PC-3 (cell line): ENCODE results near the gene TMEM233. TPM values are rescaled to one million over a fixed set of nuclear protein-coding genes. Genes with fewer than 3 reads are reported as not detected.
A peak's percentile ranks its signal among the peaks of the same experiment; 100 is the strongest.

ENCODE experiments used
- ATAC-seq: fragments of 200-7000 bp; cut with Tn5 transposase; 2 replicates; pipeline ENCODE4 v1.9.1; 2020; ENCODE audit warnings: mild to moderate bottlenecking, moderate library complexity
- BruUV-seq: library from RNA; stranded (reverse); fragments of 400-500 nt; replicated peaks from 2 replicates; lab custom pipeline; 2021; lab: Mats Ljungman, UMichigan
- CTCF ChIA-PET: fragments of 300-600 bp; sonication (Branson Sonifier 250); formaldehyde crosslinking; loops from one replicate; lab custom pipeline; 2022; ENCODE audit warnings: antibody characterized with exemption; lab: Charles Lee
- POLR2A ChIA-PET: fragments of 300-600 bp; sonication (Branson Sonifier 250); formaldehyde crosslinking; loops from one replicate; lab custom pipeline; 2022; ENCODE audit warnings: antibody characterized with exemption; ENCODE audit not compliant: unreplicated experiment; lab: Charles Lee
- DNase-seq: peaks from one replicate; pipeline ENCODE4 v3.0.0-alpha.2; 2015
- H2AFZ ChIP-seq: fragments of 300-600 bp; sonication (generic); 2 replicates; pipeline ENCODE4 v1.6.0; 2016; ENCODE audit warnings: antibody characterized with exemption, low read length
- H3F3A ChIP-seq: fragments of 300-600 bp; sonication (generic); one replicate; pipeline ENCODE4 v1.6.0; 2017; ENCODE audit warnings: antibody characterized with exemption, low read length, control low read depth, mild to moderate bottlenecking; ENCODE audit not compliant: unreplicated experiment
- H3K27ac ChIP-seq: fragments of 300-600 bp; sonication (generic); 2 replicates; pipeline ENCODE4 v1.5.1; 2016; ENCODE audit warnings: mild to moderate bottlenecking, low read length
- H3K27me3 ChIP-seq: fragments of 300-600 bp; sonication (generic); 2 replicates; pipeline ENCODE4 v1.6.1; 2016; ENCODE audit warnings: low read length, mixed read lengths
- H3K36me3 ChIP-seq: fragments of 300-600 bp; sonication (generic); 2 replicates; pipeline ENCODE4 v1.6.1; 2016; ENCODE audit warnings: low read depth, mixed run types, low read length, mixed read lengths
- H3K4me1 ChIP-seq: fragments of 300-600 bp; sonication (generic); 2 replicates; pipeline ENCODE4 v1.5.1; 2016; ENCODE audit warnings: low read length; ENCODE audit not compliant: insufficient read depth
- H3K4me2 ChIP-seq: fragments of 300-600 bp; sonication (generic); 2 replicates; pipeline ENCODE4 v1.6.0; 2016; ENCODE audit warnings: low read length
- H3K4me3 ChIP-seq: fragments of 300-600 bp; sonication (generic); 2 replicates; pipeline ENCODE4 v1.5.1; 2016; ENCODE audit warnings: mild to moderate bottlenecking, low read length, mixed read lengths
- H3K79me2 ChIP-seq: fragments of 300-600 bp; sonication (generic); 2 replicates; pipeline ENCODE4 v1.6.1; 2017; ENCODE audit warnings: low read length, mixed read lengths
- H3K9ac ChIP-seq: fragments of 300-600 bp; sonication (generic); 2 replicates; pipeline ENCODE4 v1.6.0; 2016; ENCODE audit warnings: mild to moderate bottlenecking, low read length
- H3K9me2 ChIP-seq: fragments of 300-600 bp; sonication (generic); replicated peaks from 2 replicates; pipeline ENCODE4 v1.6.1; 2016; ENCODE audit warnings: mixed run types, low read length, mixed read lengths
- H3K9me3 ChIP-seq: fragments of 300-600 bp; sonication (generic); 2 replicates; pipeline ENCODE4 v1.6.1; 2016; ENCODE audit warnings: low read length, mixed read lengths
- H4K20me1 ChIP-seq: fragments of 300-600 bp; sonication (generic); 2 replicates; pipeline ENCODE4 v1.6.1; 2016; ENCODE audit warnings: low read length, mixed read lengths
- EZH2 ChIP-seq: fragments of 300-600 bp; sonication (generic); IDR thresholded peaks from one replicate; pipeline ENCODE4 v1.6.1; 2017; ENCODE audit warnings: antibody characterized with exemption, mild to moderate bottlenecking, low read length; ENCODE audit not compliant: unreplicated experiment
- EZH2phosphoT487 ChIP-seq: fragments of 300-600 bp; sonication (generic); IDR thresholded peaks from 2 replicates; pipeline ENCODE4 v1.6.1; 2018; ENCODE audit warnings: mild to moderate bottlenecking, antibody characterized with exemption, low read length, borderline replicate concordance
- intact Hi-C: fragments of 100-400 bp; cut with micrococcal nuclease; formaldehyde crosslinking; loops from 2 replicates; pipeline ENCODE4 v1.9.0; 2023
- total RNA-seq: library from RNA; depleted of rRNA; stranded (reverse); fragments of >200 nt; gene quantifications from 2 replicates; pipeline ENCODE4 v1.2.3, GENCODE V29; 2014
- TF ChIP-seq, protein P1 (sequence below): fragments of 300-600 bp; sonication (generic); conservative IDR thresholded peaks from 2 replicates; pipeline ENCODE4 v1.5.1; 2017; ENCODE audit warnings: antibody characterized with exemption, low read depth, mild to moderate bottlenecking, low read length

Gene TMEM233
- total RNA-seq, 1 experiment from 2014 or later, result not detected

DNA sequence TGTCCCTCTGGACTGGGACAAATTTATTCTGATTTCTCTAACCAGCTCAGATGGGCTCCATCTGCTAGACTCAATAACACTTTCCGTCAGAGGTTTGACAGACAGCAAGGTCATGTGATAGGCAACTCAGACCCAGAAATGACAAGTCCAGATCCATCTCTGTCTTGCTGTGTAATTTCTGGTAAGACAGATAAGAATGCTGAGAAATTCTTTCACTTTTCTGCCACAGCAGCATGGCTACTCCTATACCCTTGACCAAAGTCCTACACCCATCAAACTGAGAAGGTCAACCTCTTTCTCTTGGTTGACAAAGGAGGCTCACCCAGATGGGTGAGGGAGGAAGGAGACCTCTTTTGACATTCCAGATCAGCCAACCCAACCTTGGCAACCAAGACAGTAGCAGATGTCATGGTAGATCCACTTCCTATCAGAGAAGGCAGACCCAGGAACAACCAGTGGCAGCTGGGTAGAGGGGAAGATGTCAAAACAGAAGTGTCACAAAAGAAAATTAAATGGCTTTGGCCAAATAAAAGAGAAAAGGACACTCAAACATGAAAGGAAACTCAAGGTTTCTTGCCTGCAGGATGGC lies 37.5 kb downstream of the TMEM233 start:
- Histone ChIP-seq H3K9me2 (no peaks in the 10 kb centered on the region), H3F3A (no peaks in the 10 kb centered on the region), H2AFZ (no peak overlapping the region), H4K20me1 (no peaks in the 10 kb centered on the region), H3K9me3 (no peaks in the 10 kb centered on the region), H3K36me3 (no peaks in the 10 kb centered on the region), H3K4me2 (no peak overlapping the region), H3K27ac (no peak overlapping the region), H3K9ac (no peak overlapping the region), H3K4me3 (no peak overlapping the region), H3K4me1 (no peaks in the 10 kb centered on the region), H3K79me2 (no peaks in the 10 kb centered on the region), H3K27me3 (peaks cover 42% of the 10 kb centered on the region)
- TF ChIP-seq, protein P1, sequence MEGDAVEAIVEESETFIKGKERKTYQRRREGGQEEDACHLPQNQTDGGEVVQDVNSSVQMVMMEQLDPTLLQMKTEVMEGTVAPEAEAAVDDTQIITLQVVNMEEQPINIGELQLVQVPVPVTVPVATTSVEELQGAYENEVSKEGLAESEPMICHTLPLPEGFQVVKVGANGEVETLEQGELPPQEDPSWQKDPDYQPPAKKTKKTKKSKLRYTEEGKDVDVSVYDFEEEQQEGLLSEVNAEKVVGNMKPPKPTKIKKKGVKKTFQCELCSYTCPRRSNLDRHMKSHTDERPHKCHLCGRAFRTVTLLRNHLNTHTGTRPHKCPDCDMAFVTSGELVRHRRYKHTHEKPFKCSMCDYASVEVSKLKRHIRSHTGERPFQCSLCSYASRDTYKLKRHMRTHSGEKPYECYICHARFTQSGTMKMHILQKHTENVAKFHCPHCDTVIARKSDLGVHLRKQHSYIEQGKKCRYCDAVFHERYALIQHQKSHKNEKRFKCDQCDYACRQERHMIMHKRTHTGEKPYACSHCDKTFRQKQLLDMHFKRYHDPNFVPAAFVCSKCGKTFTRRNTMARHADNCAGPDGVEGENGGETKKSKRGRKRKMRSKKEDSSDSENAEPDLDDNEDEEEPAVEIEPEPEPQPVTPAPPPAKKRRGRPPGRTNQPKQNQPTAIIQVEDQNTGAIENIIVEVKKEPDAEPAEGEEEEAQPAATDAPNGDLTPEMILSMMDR, result no peak
- TF ChIP-seq EZH2phosphoT487 (no peak), EZH2 (no peak)
- ChIA-PET POLR2A (no interaction called here), CTCF (no interaction called here)
- ATAC-seq (no peak), DNase-seq (no peak)
- intact Hi-C loops, result no loop called here
- BruUV-seq, result no TSS peak

DNA sequence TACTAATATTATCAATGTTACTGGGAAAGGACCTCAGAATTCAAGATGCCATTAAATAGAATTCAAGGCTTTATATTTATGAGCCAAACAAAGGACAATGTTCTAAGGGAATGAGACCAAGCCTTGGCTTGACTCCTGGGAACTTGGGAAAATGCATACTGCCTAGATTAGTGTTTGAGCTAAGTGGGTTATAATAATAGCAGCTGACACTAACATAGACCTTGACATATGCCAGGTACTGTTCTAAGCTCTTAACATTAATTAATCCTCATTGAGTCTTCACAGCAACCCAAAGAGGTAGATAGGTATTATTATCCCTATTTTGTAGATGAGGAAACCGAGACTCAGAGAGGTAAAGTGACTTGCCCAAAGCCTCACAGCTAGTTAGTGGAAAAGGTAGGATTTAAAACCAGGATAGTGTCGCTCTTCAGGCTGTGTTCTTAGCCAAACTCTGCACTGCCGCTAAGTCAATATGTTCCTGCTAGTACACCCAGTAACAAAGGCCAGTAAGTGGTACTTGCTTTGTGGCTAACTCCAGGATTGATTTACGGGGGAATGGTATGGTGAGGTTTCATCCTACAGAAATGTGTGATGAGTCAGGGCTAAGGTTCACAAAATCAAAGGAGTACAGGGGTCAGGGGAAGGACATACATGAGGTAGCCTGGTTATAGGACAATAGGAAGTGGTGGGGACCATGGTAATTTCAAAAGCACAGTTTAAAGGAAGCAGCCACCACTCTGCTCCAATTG lies 38.5 kb downstream of the TMEM233 start:
- POLR2A ChIA-PET, result interaction anchor here (0.7 kb wide), 1 partner anchor 1680 kb away, joined by 3 read pairs; no protein-coding TSS in a partner anchor
- intact Hi-C loops, result no loop called here

More for the DNA sequence above, 38.5 kb downstream of the TMEM233 start:
- H3K4me1 ChIP-seq, result no peaks in the 10 kb centered on the region
- DNase-seq, result peak; percentile 43
- H2AFZ ChIP-seq, result no peak overlapping the region
- H3K4me3 ChIP-seq, result no peak overlapping the region
- no peaks in the 10 kb centered on the region for H3F3A ChIP-seq
- no peak overlapping the region for H3K9ac ChIP-seq
- no peak for TF ChIP-seq EZH2phosphoT487
- TF ChIP-seq, protein P1, result no peak
- no peak for TF ChIP-seq EZH2
- no peaks in the 10 kb centered on the region for H3K36me3 ChIP-seq
- H3K9me3 ChIP-seq, result no peaks in the 10 kb centered on the region
- ATAC-seq, result no peak
- no peak overlapping the region for H3K4me2 ChIP-seq
- peaks cover 46% of the 10 kb centered on the region for H3K27me3 ChIP-seq
- CTCF ChIA-PET, result no interaction called here
- H3K9me2 ChIP-seq, result no peaks in the 10 kb centered on the region
- no peak overlapping the region for H3K27ac ChIP-seq
- no TSS peak for BruUV-seq
- H3K79me2 ChIP-seq, result no peaks in the 10 kb centered on the region
- H4K20me1 ChIP-seq, result no peaks in the 10 kb centered on the region
